IMR-90 (cell line): ENCODE data around the gene TSG101. TPM values are rescaled to one million over a fixed set of nuclear protein-coding genes. Genes with fewer than 3 reads are reported as not detected.

Experiments used
- ATAC-seq: fragments of 200-7000 bp; cut with Tn5 transposase; 2 replicates; pipeline ENCODE4 v1.9.1; 2020; ENCODE audit warnings: low read depth, mild to moderate bottlenecking, moderate library complexity
- BruUV-seq: library from RNA; stranded (reverse); fragments of 400-500 nt; replicated peaks from 2 replicates; lab custom pipeline; 2021; lab: Mats Ljungman, UMichigan
- CTCF ChIA-PET: fragments of 300-600 bp; formaldehyde crosslinking; extraction: SDS; loops from one replicate; lab custom pipeline; 2021; ENCODE audit warnings: antibody characterized with exemption; lab: Yijun Ruan, JAX
- POLR2A ChIA-PET: fragments of 300-600 bp; sonication (Branson Sonifier 250); formaldehyde crosslinking; loops from one replicate; lab custom pipeline; 2022; ENCODE audit warnings: antibody characterized with exemption; ENCODE audit not compliant: unreplicated experiment; lab: Charles Lee
- DNase-seq: peaks from one replicate; pipeline ENCODE4 v3.0.0; 2013
- H2AFZ ChIP-seq: replicated peaks from 2 replicates; pipeline ENCODE3; 2013; ENCODE audit warnings: low read length, mild to moderate bottlenecking; ENCODE audit not compliant: poor library complexity
- H2AK5ac ChIP-seq: 2 replicates; pipeline ENCODE4 v1.6.1; 2013; ENCODE audit warnings: low read depth, low read length, inconsistent platforms
- H2AK9ac ChIP-seq: replicated peaks from 2 replicates; pipeline ENCODE3; 2013; ENCODE audit warnings: mild to moderate bottlenecking, low read depth, low read length, moderate library complexity; ENCODE audit not compliant: poor library complexity
- H2BK120ac ChIP-seq: 2 replicates; pipeline ENCODE4 v1.6.1; 2013; ENCODE audit warnings: low read depth, low read length, inconsistent platforms
- H2BK15ac ChIP-seq: 3 replicates; pipeline ENCODE4 v1.6.1; 2013; ENCODE audit warnings: low read depth, low read length, inconsistent platforms
- H2BK20ac ChIP-seq: 2 replicates; pipeline ENCODE4 v1.6.1; 2013; ENCODE audit warnings: low read depth, mild to moderate bottlenecking, inconsistent platforms, low read length, moderate library complexity
- H2BK5ac ChIP-seq: 2 replicates; pipeline ENCODE4 v1.6.1; 2013; ENCODE audit warnings: mild to moderate bottlenecking, low read depth, low read length, inconsistent platforms; ENCODE audit not compliant: poor library complexity, severe bottlenecking
- H3K14ac ChIP-seq: replicated peaks from 2 replicates; pipeline ENCODE4 v1.6.1; 2013; ENCODE audit warnings: low read depth, low read length, inconsistent platforms
- H3K18ac ChIP-seq: 2 replicates; pipeline ENCODE4 v1.6.1; 2013; ENCODE audit warnings: low read depth, low read length, control low read depth
- H3K23ac ChIP-seq: 2 replicates; pipeline ENCODE4 v1.6.1; 2013; ENCODE audit warnings: low read depth, low read length, inconsistent platforms
- H3K27ac ChIP-seq: 2 replicates; pipeline ENCODE4 v1.5.1; 2013; ENCODE audit warnings: mild to moderate bottlenecking, control low read depth, low read length; ENCODE audit not compliant: insufficient read depth
- H3K27me3 ChIP-seq: 2 replicates; pipeline ENCODE4 v1.6.1; 2013; ENCODE audit warnings: low read length; ENCODE audit not compliant: control insufficient read depth, insufficient read depth
- H3K36me3 ChIP-seq: 2 replicates; pipeline ENCODE4 v1.6.1; 2013; ENCODE audit warnings: low read length, mixed read lengths; ENCODE audit not compliant: control insufficient read depth, insufficient read depth
- H3K4ac ChIP-seq: 2 replicates; pipeline ENCODE4 v1.6.1; 2013; ENCODE audit warnings: low read depth, low read length, inconsistent platforms
- H3K4me1 ChIP-seq: 2 replicates; pipeline ENCODE4 v1.6.1; 2013; ENCODE audit warnings: low read length, mixed read lengths; ENCODE audit not compliant: control insufficient read depth, insufficient read depth
- H3K4me2 ChIP-seq: 2 replicates; pipeline ENCODE4 v1.6.1; 2013; ENCODE audit warnings: low read depth, mild to moderate bottlenecking, control low read depth, low read length, moderate library complexity
- H3K4me3 ChIP-seq: 2 replicates; pipeline ENCODE4 v1.5.1; 2013; ENCODE audit warnings: low read depth, mild to moderate bottlenecking, control low read depth, low read length, moderate library complexity; ENCODE audit not compliant: insufficient read depth
- H3K56ac ChIP-seq: 2 replicates; pipeline ENCODE4 v1.6.1; 2013; ENCODE audit warnings: low read length, inconsistent platforms; ENCODE audit not compliant: insufficient read depth; ENCODE audit errors: extremely low read depth
- H3K79me1 ChIP-seq, 2 experiments: 2 replicates each; pipeline ENCODE4 v1.6.1; 2013; ENCODE audit warnings: low read length in 2 of 2, inconsistent platforms in 1 of 2, low read depth in 1 of 2
- H3K9ac ChIP-seq: 2 replicates; pipeline ENCODE4 v1.6.1; 2013; ENCODE audit warnings: low read depth, low read length, control low read depth
- H3K9me1 ChIP-seq: 2 replicates; pipeline ENCODE4 v1.6.1; 2013; ENCODE audit warnings: low read length, inconsistent platforms; ENCODE audit not compliant: insufficient read depth
- H3K9me3 ChIP-seq: 2 replicates; pipeline ENCODE4 v1.6.1; 2013; ENCODE audit warnings: low read length; ENCODE audit not compliant: control insufficient read depth, insufficient read depth
- H4K20me1 ChIP-seq: 2 replicates; pipeline ENCODE4 v1.6.1; 2013; ENCODE audit warnings: low read length, inconsistent platforms; ENCODE audit not compliant: insufficient read depth
- H4K5ac ChIP-seq: 2 replicates; pipeline ENCODE4 v1.6.1; 2013; ENCODE audit warnings: mild to moderate bottlenecking, low read depth, low read length, control low read depth
- H4K8ac ChIP-seq, 2 experiments: 2 replicates each; pipeline ENCODE4 v1.6.1; 2013; ENCODE audit warnings: low read depth in 2 of 2, low read length in 2 of 2, control low read depth in 1 of 2, inconsistent platforms in 1 of 2
- H4K91ac ChIP-seq: 2 replicates; pipeline ENCODE4 v1.6.1; 2013; ENCODE audit warnings: low read depth, low read length, inconsistent platforms; ENCODE audit not compliant: insufficient read depth
- BHLHE40 ChIP-seq: fragments of 150-350 bp; IDR thresholded peaks from 2 replicates; pipeline ENCODE4 v1.6.1; 2016; ENCODE audit warnings: mild to moderate bottlenecking, low read depth, low read length
- MXI1 ChIP-seq: IDR thresholded peaks from 2 replicates; pipeline ENCODE4 v1.6.1; 2012; ENCODE audit warnings: low read depth, mild to moderate bottlenecking, low read length, moderate library complexity, borderline replicate concordance
- NFE2L2 ChIP-seq: fragments of 150-350 bp; IDR thresholded peaks from 2 replicates; pipeline ENCODE4 v1.6.1; 2016; ENCODE audit warnings: low read depth, mild to moderate bottlenecking, low read length
- RCOR1 ChIP-seq: IDR thresholded peaks from 2 replicates; pipeline ENCODE4 v1.6.1; 2012; ENCODE audit warnings: mild to moderate bottlenecking, low read length, improper control_type of control experiment; ENCODE audit not compliant: insufficient replicate concordance
- RFX5 ChIP-seq: IDR thresholded peaks from 2 replicates; pipeline ENCODE4 v1.8.0; 2012; ENCODE audit warnings: low read depth, mild to moderate bottlenecking, low read length, moderate library complexity
- dilution Hi-C: fragments of 300-500 bp; cut with HindIII; formaldehyde crosslinking; loops from one replicate; pipeline ENCODE4 v1.14.3; 2018; ENCODE audit warnings: low sequenced_read_pairs; ENCODE audit not compliant: unreplicated experiment
- in situ Hi-C: fragments of 300-500 bp; cut with MboI; formaldehyde crosslinking; loops from 3 replicates; pipeline ENCODE4 v1.14.3; 2019; ENCODE audit warnings: low sequenced_read_pairs, inconsistent platforms, mixed read lengths
- intact Hi-C: fragments of 100-400 bp; cut with micrococcal nuclease; formaldehyde crosslinking; loops from 2 replicates; pipeline ENCODE4 v1.10.0; 2022
- polyA plus RNA-seq, 3 experiments: library from polyadenylated mRNA; depleted of rRNA; stranded (reverse); fragments of >200 nt; gene quantifications; 2 replicates each; pipeline ENCODE4 v1.2.3, GENCODE V29; 2012; ENCODE audit warnings: low replicate concordance in 1 of 3
- total RNA-seq: library from RNA; depleted of rRNA; stranded (reverse); fragments of >200 nt; gene quantifications from 2 replicates; pipeline ENCODE4 v1.2.3, GENCODE V29; 2012

Gene TSG101
- total and polyA plus RNA-seq, 2 of the 4 experiments (the other 2 are of a cell fraction): 67.4 to 113 TPM

- H4K20me1 ChIP-seq: no peaks in the 10 kb centered on the region
- in situ Hi-C loops (no loop called here), intact Hi-C loops (no loop called here), dilution Hi-C loops (no loop called here)
- H3K4me2 ChIP-seq: no peak overlapping the region
- H3K18ac ChIP-seq: no peak overlapping the region
- no peak overlapping the region for H3K23ac ChIP-seq
- DNase-seq (no peak), ATAC-seq (no peak)
- no peak overlapping the region for H2AK9ac ChIP-seq
- H2BK20ac ChIP-seq: no peak overlapping the region
- no peak overlapping the region for H4K8ac ChIP-seq
- H2BK15ac ChIP-seq: no peak overlapping the region
- ChIA-PET POLR2A (interaction anchor here (0.7 kb wide), 1 partner anchor 14 kb away, joined by 4 read pairs; no protein-coding TSS in a partner anchor), CTCF (interaction anchor here (0.6 kb wide), 2 partner anchors 39 to 92 kb away, joined by 4 to 8 read pairs; no protein-coding TSS in a partner anchor)
- H3K9ac ChIP-seq: no peak overlapping the region
- no peak overlapping the region for H2BK5ac ChIP-seq
- no peak for TF ChIP-seq BHLHE40
- TF ChIP-seq NFE2L2: no peak
- TF ChIP-seq RCOR1: no peak
- no peak for TF ChIP-seq MXI1
- TF ChIP-seq RFX5: no peak
- no peak overlapping the region for H3K4ac ChIP-seq
- no peak overlapping the region for H2AFZ ChIP-seq
- BruUV-seq: no TSS peak
- H3K4me3 ChIP-seq: no peak overlapping the region
- H4K5ac ChIP-seq: no peak overlapping the region
- no peaks in the 10 kb centered on the region for H3K9me1 ChIP-seq
- peaks cover 0 to 8% of the 10 kb centered on the region in 2 experiments; a peak in 3 of 4 replicates for H3K79me1 ChIP-seq
- H3K27ac ChIP-seq: no peak overlapping the region
- H3K9me3 ChIP-seq: no peaks in the 10 kb centered on the region
- H3K56ac ChIP-seq: no peak overlapping the region
- H2AK5ac ChIP-seq: no peak overlapping the region
- no peak overlapping the region for H2BK120ac ChIP-seq
- peaks cover 18% of the 10 kb centered on the region for H3K36me3 ChIP-seq
- H3K14ac ChIP-seq: no peak overlapping the region
- no peak overlapping the region for H4K91ac ChIP-seq
- H3K4me1 ChIP-seq: peaks cover 4% of the 10 kb centered on the region; the same call in 1 of the 2 replicates
- H3K27me3 ChIP-seq: no peaks in the 10 kb centered on the region
These were observed 37.4 kb upstream of the TSG101 start for GRCh38 chr11:18564149-18564548.
